Measurements from ENCODE around the gene SPIRE1. TPM values are rescaled to one million over a fixed set of nuclear protein-coding genes. Genes with fewer than 3 reads are reported as not detected.
A peak's percentile ranks its signal among the peaks of the same experiment; 100 is the strongest.

Gene SPIRE1
- total RNA-seq, 2 experiments from 2014 or later, result 2.8 to 4.4 TPM

GRCh38 chr18:12431561-12431960 is 226.3 kb downstream of the SPIRE1 start:
- no peak for TF ChIP-seq CTCF (IDR thresholded peaks at IDR 0.05)
- DNase-seq (no peak), ATAC-seq (no peak)
- Mint-ChIP-seq H3K27me3 (no peaks in the 10 kb centered on the region), H3K4me3 (no peak overlapping the region), H3K4me1 (ENCODE audit: low read depth) (no peaks in the 10 kb centered on the region), H3K27ac (no peak overlapping the region), H3K9me3 (no peaks in the 10 kb centered on the region), H3K36me3 (ENCODE audit: low read depth) (peaks cover 15% of the 10 kb centered on the region)
- ChIA-PET POLR2A (interaction anchor here (0.7 kb wide), 1 partner anchor 577 kb away, joined by 3 read pairs; no protein-coding TSS in a partner anchor), CTCF (no interaction called here)
- intact Hi-C loops (cut with micrococcal nuclease), result no loop called here

- no peak for TF ChIP-seq CTCF (IDR thresholded peaks at IDR 0.05)
- CTCF ChIA-PET, result no interaction called here
- no peaks in the 10 kb centered on the region for H3K4me1 Mint-ChIP-seq (ENCODE audit: low read depth)
- H3K4me3 Mint-ChIP-seq, result no peak overlapping the region
- no peaks in the 10 kb centered on the region for H3K9me3 Mint-ChIP-seq
- POLR2A ChIA-PET, result no interaction called here
- no peak overlapping the region for H3K27ac Mint-ChIP-seq
- no peak for DNase-seq
- H3K27me3 Mint-ChIP-seq, result no peaks in the 10 kb centered on the region
- peaks cover 15% of the 10 kb centered on the region for H3K36me3 Mint-ChIP-seq (ENCODE audit: low read depth)
- intact Hi-C loops (cut with micrococcal nuclease), result no loop called here
- no peak for ATAC-seq
Measured at GRCh38 chr18:12430137-12430990, 227.5 kb downstream of the SPIRE1 start.

- ChIA-PET POLR2A (no interaction called here), CTCF (interaction anchor here (2.2 kb wide), 1 partner anchor 38 kb away, joined by 5 read pairs; no protein-coding TSS in a partner anchor)
- Mint-ChIP-seq H3K27me3 (no peaks in the 10 kb centered on the region), H3K9me3 (no peaks in the 10 kb centered on the region), H3K36me3 (ENCODE audit: low read depth) (peaks cover 12% of the 10 kb centered on the region), H3K4me3 (no peak overlapping the region), H3K27ac (no peak overlapping the region), H3K4me1 (ENCODE audit: low read depth) (no peaks in the 10 kb centered on the region)
- no peak for DNase-seq
- ATAC-seq, result no peak
- intact Hi-C loops (cut with micrococcal nuclease), result no loop called here
- no peak for TF ChIP-seq CTCF (IDR thresholded peaks at IDR 0.05)
Measured at GRCh38 chr18:12429556-12429955, 228.4 kb downstream of the SPIRE1 start.

- ChIA-PET POLR2A (no interaction called here), CTCF (interaction anchor here (1.7 to 2.2 kb wide), 2 partner anchors 37 to 232 kb away, joined by 5 to 6 read pairs; no protein-coding TSS in a partner anchor)
- intact Hi-C loops (cut with micrococcal nuclease), result no loop called here
- Mint-ChIP-seq H3K9me3 (no peaks in the 10 kb centered on the region), H3K4me1 (ENCODE audit: low read depth) (no peaks in the 10 kb centered on the region), H3K36me3 (ENCODE audit: low read depth) (peaks cover 8% of the 10 kb centered on the region), H3K27ac (no peak overlapping the region), H3K27me3 (no peaks in the 10 kb centered on the region), H3K4me3 (no peak overlapping the region)
- TF ChIP-seq CTCF (IDR thresholded peaks at IDR 0.05), result no peak
- ATAC-seq (no peak), DNase-seq (no peak)
Measured at GRCh38 chr18:12428923-12429322, 229.0 kb downstream of the SPIRE1 start.

- no peak for TF ChIP-seq CTCF (IDR thresholded peaks at IDR 0.05)
Measured at GRCh38 chr18:12426924-12427323, 231.0 kb downstream of the SPIRE1 start.

More at GRCh38 chr18:12426924-12427323, 231.0 kb downstream of the SPIRE1 start:
- H3K4me3 Mint-ChIP-seq, result no peak overlapping the region
- H3K4me1 Mint-ChIP-seq (ENCODE audit: low read depth), result no peaks in the 10 kb centered on the region
- H3K36me3 Mint-ChIP-seq (ENCODE audit: low read depth), result peaks cover 3% of the 10 kb centered on the region
- CTCF ChIA-PET, result no interaction called here
- ATAC-seq (peak; percentile 62), DNase-seq (no peak)
- intact Hi-C loops (cut with micrococcal nuclease), result no loop called here
- no peaks in the 10 kb centered on the region for H3K27me3 Mint-ChIP-seq
- POLR2A ChIA-PET, result no interaction called here
- H3K27ac Mint-ChIP-seq, result no peak overlapping the region
- no peaks in the 10 kb centered on the region for H3K9me3 Mint-ChIP-seq
